ENCODE measurements around the gene TMEM132D.

Gene TMEM132D

GRCh38 chr12:129530517-129530916 lies 373.3 kb downstream of the TMEM132D start:
- no peak overlapping the region for H3K4me3 ChIP-seq (ENCODE audit: low read length)
- no peak for TF ChIP-seq CTCF (conservative IDR thresholded peaks at IDR 0.05; ENCODE audit: low read depth, low read length)
- DNase-seq (ENCODE audit: low read depth) = no peak

DNA sequence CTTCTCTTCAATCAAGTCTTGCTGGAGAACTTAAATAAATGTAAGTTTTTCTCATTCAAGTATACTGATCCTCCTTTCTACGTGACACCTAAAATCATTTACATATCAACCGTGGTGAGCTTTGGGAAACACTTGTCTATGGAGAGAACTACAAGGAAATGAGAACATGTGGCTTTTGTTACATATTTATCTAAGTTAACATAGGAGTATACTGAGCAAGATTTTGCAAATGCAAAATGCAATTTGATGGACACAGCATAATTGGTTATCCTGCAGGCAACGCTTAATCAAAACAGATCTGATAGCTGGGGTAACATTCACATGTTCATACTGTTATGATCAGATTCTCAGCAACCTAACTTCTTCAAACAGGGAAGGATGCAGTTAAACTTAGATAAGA lies 376.3 kb downstream of the TMEM132D start:
- H3K4me3 ChIP-seq (ENCODE audit: low read length) = no peak overlapping the region
- TF ChIP-seq CTCF (conservative IDR thresholded peaks at IDR 0.05; ENCODE audit: low read depth, low read length) = no peak

DNA sequence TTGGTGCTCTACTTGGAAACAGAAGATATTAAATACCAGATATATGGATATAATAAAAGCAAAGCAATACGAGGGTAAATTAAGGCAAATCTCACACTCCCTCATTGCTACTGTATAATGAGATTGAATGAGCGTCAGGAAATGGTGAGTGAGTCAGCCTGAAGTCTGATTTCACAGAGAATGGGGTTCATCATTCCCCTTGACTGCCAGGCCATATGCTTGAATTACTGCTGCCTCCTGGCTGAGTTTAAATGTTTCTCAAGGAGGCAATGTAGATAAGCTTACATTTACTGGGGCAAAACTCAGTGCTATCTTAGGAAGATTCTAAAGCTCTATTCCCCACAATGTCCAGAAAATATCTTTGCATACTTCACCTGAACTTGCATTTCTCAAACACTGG lies 380.2 kb downstream of the TMEM132D start:
- no peak for DNase-seq (ENCODE audit: low read depth)
- no peak for TF ChIP-seq CTCF (conservative IDR thresholded peaks at IDR 0.05; ENCODE audit: low read depth, low read length)
- H3K4me3 ChIP-seq (ENCODE audit: low read length) = no peak overlapping the region

More for the DNA sequence above, 376.3 kb downstream of the TMEM132D start:
- no peak for DNase-seq (ENCODE audit: low read depth)

GRCh38 chr12:129520739-129521138 lies 383.1 kb downstream of the TMEM132D start:
- no peak for TF ChIP-seq CTCF (conservative IDR thresholded peaks at IDR 0.05; ENCODE audit: low read depth, low read length)
- H3K4me3 ChIP-seq (ENCODE audit: low read length) = no peak overlapping the region
- no peak for DNase-seq (ENCODE audit: low read depth)

DNA sequence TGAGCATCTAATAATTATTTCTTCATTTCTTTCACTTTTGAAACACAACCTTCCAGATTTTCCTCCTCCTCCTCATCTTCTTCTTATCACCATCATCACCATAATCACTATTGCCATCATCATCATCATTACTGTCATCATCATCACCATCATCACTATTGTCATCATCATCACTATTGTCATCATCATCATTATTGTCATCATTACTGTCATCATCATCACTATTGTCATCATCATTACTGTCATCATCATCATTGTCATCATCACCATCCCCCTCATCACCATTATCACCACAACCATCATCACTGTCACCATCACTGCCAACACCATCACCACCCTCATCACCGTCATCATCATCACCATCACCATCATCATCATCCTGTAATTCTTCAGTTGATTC lies 400.0 kb downstream of the TMEM132D start:
- no peak overlapping the region for H3K4me3 ChIP-seq (ENCODE audit: low read length)
- TF ChIP-seq CTCF (conservative IDR thresholded peaks at IDR 0.05; ENCODE audit: low read depth, low read length) = no peak
- no peak for DNase-seq (ENCODE audit: low read depth)

DNA sequence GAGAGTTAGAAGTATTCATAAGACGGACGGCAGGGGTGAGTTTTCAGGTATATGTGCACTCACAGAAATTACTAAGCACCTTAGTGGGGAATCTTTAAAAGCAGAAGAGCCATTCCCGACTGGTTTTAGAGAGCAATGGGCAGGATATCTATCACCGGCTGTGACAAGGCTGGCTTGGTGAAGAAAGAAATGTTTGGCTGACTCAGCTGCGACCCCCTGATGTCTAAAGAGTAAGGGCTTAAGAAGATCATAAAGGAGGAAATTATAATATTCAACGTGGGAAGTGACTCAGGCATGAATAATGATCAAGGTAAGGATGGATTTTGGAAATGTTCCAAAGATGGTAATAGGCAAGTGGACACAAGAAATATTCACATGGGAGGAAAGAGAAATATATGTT lies 407.6 kb downstream of the TMEM132D start:
- TF ChIP-seq CTCF (conservative IDR thresholded peaks at IDR 0.05; ENCODE audit: low read depth, low read length) = no peak
- H3K4me3 ChIP-seq (ENCODE audit: low read length) = no peak overlapping the region
- no peak for DNase-seq (ENCODE audit: low read depth)

- TF ChIP-seq CTCF (conservative IDR thresholded peaks at IDR 0.05; ENCODE audit: low read depth, low read length) = no peak
These were observed 409.1 kb downstream of the TMEM132D start for GRCh38 chr12:129494766-129495165.

More at GRCh38 chr12:129494766-129495165, 409.1 kb downstream of the TMEM132D start:
- DNase-seq (ENCODE audit: low read depth) = no peak
- H3K4me3 ChIP-seq (ENCODE audit: low read length) = no peak overlapping the region

Measured in retinal pigment epithelial cell (primary cell).